ENCODE data around the gene TMEM50B.
"Not testable (repeated sequence)": the region's sequence is repeated elsewhere in the genome, so short reads cannot be mapped to it uniquely, and the experiment has no call there.

Gene TMEM50B

DNA sequence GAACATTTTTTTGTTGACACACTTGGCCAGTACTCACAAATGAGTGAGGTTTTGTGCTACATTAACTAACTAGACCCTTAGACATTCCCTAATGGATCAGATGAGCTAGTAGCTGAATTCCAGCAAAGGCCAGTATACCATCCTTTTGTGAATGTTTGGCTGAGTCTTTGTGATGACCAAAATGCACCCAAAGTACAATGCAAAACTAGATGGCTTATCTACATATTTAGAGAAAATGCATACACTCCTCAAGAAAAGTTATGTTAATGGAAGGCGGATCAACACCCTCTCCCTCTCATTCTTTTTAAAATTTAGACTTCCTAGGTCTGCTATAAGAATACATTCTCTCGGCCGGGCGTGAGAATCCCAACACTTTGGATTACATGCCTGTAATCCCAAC is 31.9 kb upstream of the TMEM50B start:
- TF ChIP-seq, protein P1, sequence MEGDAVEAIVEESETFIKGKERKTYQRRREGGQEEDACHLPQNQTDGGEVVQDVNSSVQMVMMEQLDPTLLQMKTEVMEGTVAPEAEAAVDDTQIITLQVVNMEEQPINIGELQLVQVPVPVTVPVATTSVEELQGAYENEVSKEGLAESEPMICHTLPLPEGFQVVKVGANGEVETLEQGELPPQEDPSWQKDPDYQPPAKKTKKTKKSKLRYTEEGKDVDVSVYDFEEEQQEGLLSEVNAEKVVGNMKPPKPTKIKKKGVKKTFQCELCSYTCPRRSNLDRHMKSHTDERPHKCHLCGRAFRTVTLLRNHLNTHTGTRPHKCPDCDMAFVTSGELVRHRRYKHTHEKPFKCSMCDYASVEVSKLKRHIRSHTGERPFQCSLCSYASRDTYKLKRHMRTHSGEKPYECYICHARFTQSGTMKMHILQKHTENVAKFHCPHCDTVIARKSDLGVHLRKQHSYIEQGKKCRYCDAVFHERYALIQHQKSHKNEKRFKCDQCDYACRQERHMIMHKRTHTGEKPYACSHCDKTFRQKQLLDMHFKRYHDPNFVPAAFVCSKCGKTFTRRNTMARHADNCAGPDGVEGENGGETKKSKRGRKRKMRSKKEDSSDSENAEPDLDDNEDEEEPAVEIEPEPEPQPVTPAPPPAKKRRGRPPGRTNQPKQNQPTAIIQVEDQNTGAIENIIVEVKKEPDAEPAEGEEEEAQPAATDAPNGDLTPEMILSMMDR (IDR thresholded peaks at IDR 0.05; ENCODE audit: borderline replicate concordance, insufficient read depth, low read depth, low read length) = no peak
- no peak overlapping the region for H3K4me3 ChIP-seq (ENCODE audit: low read depth, low read length)

DNA sequence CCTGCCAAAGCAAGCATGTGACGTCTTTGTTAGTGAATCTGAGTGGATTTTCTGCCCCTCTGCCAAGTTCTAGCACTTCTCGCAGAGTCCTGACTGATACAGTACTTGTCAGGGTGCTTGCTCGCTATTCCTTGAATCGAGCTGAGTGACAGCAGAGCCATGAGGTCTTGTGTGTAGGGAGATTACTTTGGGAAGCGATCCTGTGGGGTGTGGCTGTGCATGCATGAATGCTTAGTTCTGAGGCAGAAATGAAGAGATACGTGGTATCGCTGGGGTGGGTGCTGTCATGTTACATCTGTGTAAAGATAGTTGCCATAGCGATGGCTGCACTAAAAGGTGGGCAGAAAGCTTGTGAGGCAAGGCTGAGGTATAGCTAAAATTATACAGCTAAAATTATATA is 31.1 kb upstream of the TMEM50B start:
- H3K4me3 ChIP-seq (ENCODE audit: low read depth, low read length) = no peak overlapping the region
- TF ChIP-seq, protein P1 (IDR thresholded peaks at IDR 0.05; ENCODE audit: borderline replicate concordance, insufficient read depth, low read depth, low read length) = no peak

DNA sequence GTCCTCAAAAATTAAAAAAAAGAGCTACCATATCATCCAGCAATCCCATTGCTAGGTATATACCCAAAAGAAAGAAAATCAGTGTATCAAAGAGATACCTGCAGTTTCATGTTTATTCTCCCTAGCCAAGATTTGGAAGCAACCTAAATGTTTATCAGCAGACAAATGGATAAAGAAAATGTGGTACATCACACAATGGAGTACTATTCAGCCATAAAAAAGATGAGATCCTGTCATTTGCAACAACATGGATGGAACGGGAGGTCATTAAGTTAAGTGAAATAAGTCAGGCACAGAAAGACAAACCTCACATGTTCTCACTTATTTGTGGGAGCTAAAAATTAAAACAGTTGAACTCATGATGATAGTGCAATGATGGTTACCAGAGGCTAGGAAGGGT is 27.2 kb upstream of the TMEM50B start:
- not testable (repeated sequence) for H3K4me3 ChIP-seq (ENCODE audit: low read depth, low read length)

DNA sequence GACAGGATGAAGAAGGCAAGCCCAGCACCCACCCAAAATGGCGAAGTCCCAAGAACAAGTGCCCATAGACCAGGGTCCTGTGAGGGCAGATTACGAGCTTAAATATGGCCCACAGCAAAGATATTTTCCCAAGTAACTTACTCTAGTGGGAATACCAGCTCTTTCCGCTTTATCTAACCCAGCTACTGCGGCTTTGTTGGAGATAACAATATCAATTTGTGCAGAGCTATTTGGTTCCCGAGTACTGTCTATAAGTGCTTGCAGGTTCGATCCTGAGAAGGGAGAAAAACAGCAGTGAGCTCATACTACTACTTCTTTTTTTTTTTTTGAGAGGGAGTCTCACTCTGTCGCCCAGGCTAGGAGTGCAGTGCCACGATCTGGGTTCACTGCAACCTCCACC is 26.1 kb upstream of the TMEM50B start:
- TF ChIP-seq, protein P1 (IDR thresholded peaks at IDR 0.05; ENCODE audit: borderline replicate concordance, insufficient read depth, low read depth, low read length) = no peak

DNA sequence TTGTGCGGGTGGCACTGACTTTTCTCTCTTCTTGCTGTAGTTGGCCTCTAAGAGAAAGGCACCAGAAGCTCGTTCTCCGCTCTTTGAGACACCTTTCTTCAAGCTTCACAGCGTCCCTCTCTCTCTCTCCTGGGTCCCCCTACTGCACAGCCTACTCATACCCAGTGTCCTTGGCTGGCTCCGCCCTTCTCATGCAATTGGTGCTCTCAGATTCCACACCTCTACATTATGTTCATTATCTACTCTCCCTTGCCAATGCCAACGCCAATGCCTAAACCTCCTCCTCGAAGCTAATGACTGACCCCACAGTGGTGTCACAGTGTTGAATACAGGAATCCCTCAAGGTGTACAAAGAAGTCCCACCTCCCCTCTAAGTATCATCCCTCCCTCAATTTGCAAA is 16.6 kb upstream of the TMEM50B start:
- TF ChIP-seq, protein P1 (IDR thresholded peaks at IDR 0.05; ENCODE audit: borderline replicate concordance, insufficient read depth, low read depth, low read length) = no peak
- H3K4me3 ChIP-seq (ENCODE audit: low read depth, low read length) = no peak overlapping the region

More for the DNA sequence above, 26.1 kb upstream of the TMEM50B start:
- no peak overlapping the region for H3K4me3 ChIP-seq (ENCODE audit: low read depth, low read length)

DNA sequence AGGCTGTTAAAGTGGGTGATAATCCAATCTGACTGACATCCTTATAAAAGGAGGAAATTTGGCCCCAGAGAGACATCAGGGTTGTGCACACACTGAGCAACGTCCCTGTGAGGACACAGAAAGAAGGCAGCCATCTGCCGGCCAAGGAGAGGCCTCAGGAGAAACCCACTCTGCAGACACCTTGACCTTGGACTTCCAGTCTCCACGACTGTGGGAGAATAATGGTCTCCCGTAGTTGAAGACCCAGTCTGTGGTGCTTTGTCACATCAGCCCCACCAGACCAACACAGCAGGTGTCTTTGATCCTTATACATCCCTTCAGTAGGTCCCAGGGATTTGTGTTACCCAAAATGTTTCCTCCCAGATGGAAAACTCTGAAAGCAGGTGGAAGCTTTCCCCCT is 16.0 kb upstream of the TMEM50B start:
- no peak overlapping the region for H3K4me3 ChIP-seq (ENCODE audit: low read depth, low read length)
- TF ChIP-seq, protein P1 (IDR thresholded peaks at IDR 0.05; ENCODE audit: borderline replicate concordance, insufficient read depth, low read depth, low read length) = no peak

DNA sequence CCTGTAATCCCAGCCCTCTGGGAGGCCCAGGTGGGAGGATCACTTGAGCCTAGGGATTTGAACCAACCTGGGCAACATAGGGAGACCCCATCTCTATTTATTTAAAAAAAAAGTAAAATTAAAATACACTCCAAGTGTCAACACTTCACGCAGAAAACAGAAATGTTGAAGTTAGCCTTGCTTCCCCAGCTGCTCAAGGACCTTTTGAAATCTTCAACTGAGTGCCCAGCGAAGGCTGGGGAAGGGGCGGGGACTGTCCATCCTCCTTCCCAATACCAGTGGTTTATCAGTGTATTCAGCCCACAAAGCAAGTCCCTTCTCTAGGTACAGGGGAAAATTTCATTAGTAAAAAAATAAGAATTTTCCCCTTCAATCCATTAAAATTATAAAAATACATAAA is 14.0 kb upstream of the TMEM50B start:
- H3K4me3 ChIP-seq (ENCODE audit: low read depth, low read length) = no peak overlapping the region
- TF ChIP-seq, protein P1 (IDR thresholded peaks at IDR 0.05; ENCODE audit: borderline replicate concordance, insufficient read depth, low read depth, low read length) = no peak

DNA sequence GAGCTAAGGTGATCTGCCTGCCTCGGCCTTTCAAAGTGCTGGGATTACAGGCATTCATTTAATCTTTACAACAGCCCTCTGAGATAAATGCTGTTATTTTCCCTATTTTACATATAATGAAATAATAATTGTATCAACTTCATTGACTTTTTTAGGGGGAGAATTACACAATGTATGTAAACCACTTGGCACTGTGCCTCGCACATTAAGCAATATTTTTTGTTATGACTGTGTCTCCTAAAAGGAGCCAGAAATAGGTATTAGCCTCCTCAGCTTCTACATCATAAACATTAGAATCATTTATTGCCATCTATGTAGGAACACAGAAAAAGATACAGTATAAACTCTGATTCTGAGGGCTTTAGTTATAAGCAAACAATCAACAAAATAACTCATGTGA is 12.8 kb upstream of the TMEM50B start:
- TF ChIP-seq, protein P1 (IDR thresholded peaks at IDR 0.05; ENCODE audit: borderline replicate concordance, insufficient read depth, low read depth, low read length) = no peak
- H3K4me3 ChIP-seq (ENCODE audit: low read depth, low read length) = no peak overlapping the region
